ENCODE data around the gene DLGAP1.

DLGAP1 gene

GRCh38 chr18:3914833-3915610 lies 540.1 kb downstream of the DLGAP1 start:
- no peak for TF ChIP-seq EP300 (IDR thresholded peaks at IDR 0.05; ENCODE audit: borderline replicate concordance)
- TF ChIP-seq TEAD4 (IDR thresholded peaks at IDR 0.05): no peak
- TF ChIP-seq EGR1 (IDR thresholded peaks at IDR 0.05): no peak
- no peak for TF ChIP-seq RAD21 (IDR thresholded peaks at IDR 0.05; ENCODE audit: low read depth)

GRCh38 chr18:3914109-3914508 lies 541.0 kb downstream of the DLGAP1 start:
- TF ChIP-seq NFIC (IDR thresholded peaks at IDR 0.05) (no peak), ZBTB7A (IDR thresholded peaks at IDR 0.05; ENCODE audit: low read depth) (no peak), YY1 (IDR thresholded peaks at IDR 0.05; ENCODE audit: low read depth) (no peak), USF1 (IDR thresholded peaks at IDR 0.05) (no peak), RAD21 (IDR thresholded peaks at IDR 0.05; ENCODE audit: low read depth) (no peak), EGR1 (IDR thresholded peaks at IDR 0.05) (no peak), MAX (IDR thresholded peaks at IDR 0.05) (no peak), REST (IDR thresholded peaks at IDR 0.05; ENCODE audit: low read depth) (no peak), CEBPB (IDR thresholded peaks at IDR 0.05) (no peak), TCF12 (IDR thresholded peaks at IDR 0.05; ENCODE audit: low read depth) (no peak), FOXM1 (IDR thresholded peaks at IDR 0.05; ENCODE audit: borderline replicate concordance, low read depth) (no peak)

DNA sequence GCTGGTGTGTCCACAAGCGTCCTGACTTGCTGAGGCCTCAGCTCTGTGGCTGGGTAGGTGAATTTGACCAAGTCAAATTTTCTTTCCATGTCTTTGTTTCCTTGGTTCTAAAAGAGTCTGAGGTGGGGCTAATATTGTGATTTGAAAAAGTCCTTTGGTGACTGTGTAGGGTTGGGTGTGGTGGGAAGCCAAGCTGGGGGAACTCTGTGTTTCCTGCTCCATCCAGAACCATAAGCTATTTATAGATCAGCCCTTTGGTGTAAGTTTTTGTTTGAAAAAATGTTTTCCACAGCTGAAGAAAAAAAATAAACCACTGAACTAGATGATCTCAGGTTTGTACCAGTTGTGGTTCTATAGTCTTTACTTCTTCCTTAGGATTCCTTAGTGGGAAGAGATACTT lies 542.4 kb downstream of the DLGAP1 start:
- TF ChIP-seq EP300 (IDR thresholded peaks at IDR 0.05; ENCODE audit: borderline replicate concordance) (no peak), YY1 (IDR thresholded peaks at IDR 0.05; ENCODE audit: low read depth) (no peak), CEBPB (IDR thresholded peaks at IDR 0.05) (no peak), FOXM1 (IDR thresholded peaks at IDR 0.05; ENCODE audit: borderline replicate concordance, low read depth) (no peak), CREB1 (IDR thresholded peaks at IDR 0.05; ENCODE audit: low read depth) (no peak), USF1 (IDR thresholded peaks at IDR 0.05) (no peak), TCF12 (IDR thresholded peaks at IDR 0.05; ENCODE audit: low read depth) (no peak), REST (IDR thresholded peaks at IDR 0.05; ENCODE audit: low read depth) (no peak), RAD21 (IDR thresholded peaks at IDR 0.05; ENCODE audit: low read depth) (no peak), ZBTB7A (IDR thresholded peaks at IDR 0.05; ENCODE audit: low read depth) (no peak), NFIC (IDR thresholded peaks at IDR 0.05) (no peak), MAX (IDR thresholded peaks at IDR 0.05) (no peak), TAF1 (IDR thresholded peaks at IDR 0.05; ENCODE audit: low read depth) (no peak), TEAD4 (IDR thresholded peaks at IDR 0.05) (no peak), EGR1 (IDR thresholded peaks at IDR 0.05) (no peak)

DNA sequence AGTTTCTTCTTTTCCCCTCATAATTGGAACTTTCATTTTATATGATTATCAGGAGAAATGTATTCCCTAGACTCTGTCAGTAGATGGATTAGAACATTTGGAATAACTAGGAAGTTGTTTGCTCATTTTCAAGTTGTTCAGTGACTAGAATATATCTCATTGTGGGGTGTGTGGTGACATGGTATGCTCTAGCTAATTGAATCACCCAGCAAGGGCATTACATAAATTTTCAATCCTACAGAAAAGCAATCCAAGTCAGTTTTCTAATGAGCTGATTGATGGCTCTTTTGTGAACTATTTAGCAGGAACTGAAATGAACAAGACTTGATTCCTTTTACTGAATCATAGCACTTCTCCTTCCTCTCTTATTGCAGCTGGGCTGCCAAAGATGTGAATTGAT lies 543.7 kb downstream of the DLGAP1 start:
- no peak for TF ChIP-seq NFIC (IDR thresholded peaks at IDR 0.05)
- no peak for TF ChIP-seq TAF1 (IDR thresholded peaks at IDR 0.05; ENCODE audit: low read depth)
- TF ChIP-seq TEAD4 (IDR thresholded peaks at IDR 0.05): no peak
- TF ChIP-seq CREB1 (IDR thresholded peaks at IDR 0.05; ENCODE audit: low read depth): no peak
- TF ChIP-seq MAX (IDR thresholded peaks at IDR 0.05): no peak
- no peak for TF ChIP-seq FOXM1 (IDR thresholded peaks at IDR 0.05; ENCODE audit: borderline replicate concordance, low read depth)
- TF ChIP-seq REST (IDR thresholded peaks at IDR 0.05; ENCODE audit: low read depth): no peak

Measured in Ishikawa (cell line).